ENCODE results near the gene ZNF605. TPM values are rescaled to one million over a fixed set of nuclear protein-coding genes. Genes with fewer than 3 reads are reported as not detected.

The ZNF605 gene
- total and polyA plus RNA-seq, 9 of the 15 experiments (the other 6 are each of a cell fraction or from before 2014, with no cell fraction given), result 0.45 to 1.1 (median 0.68) TPM

GRCh38 chr12:132956011-132956788 lies at the start of gene ZNF605 (continued):
- TF ChIP-seq MYBL2 (IDR thresholded peaks at IDR 0.05; ENCODE audit: low read depth), result no peak
- no peak for TF ChIP-seq MYBL2 (CRISPR knock-in tag; IDR thresholded peaks at IDR 0.05; ENCODE audit: borderline replicate concordance)
- TF ChIP-seq ZNF639 (CRISPR knock-in tag; conservative IDR thresholded peaks at IDR 0.05 in 1 of 2, IDR thresholded peaks at IDR 0.05 in 1 of 2), result peak in 1 of 2 experiments; percentile 40; a peak in 1 of 4 replicates
- no peak for TF ChIP-seq BHLHE40 (IDR thresholded peaks at IDR 0.05; ENCODE audit: low read length)
- peak; percentile 68 to 70; a peak in 3 of 4 replicates for TF ChIP-seq SIX5 (IDR thresholded peaks at IDR 0.05; ENCODE audit: borderline replicate concordance in 1 of 2, insufficient read depth in 1 of 2, low read depth in 1 of 2, low read length in 2 of 2)
- TF ChIP-seq, protein P1, sequence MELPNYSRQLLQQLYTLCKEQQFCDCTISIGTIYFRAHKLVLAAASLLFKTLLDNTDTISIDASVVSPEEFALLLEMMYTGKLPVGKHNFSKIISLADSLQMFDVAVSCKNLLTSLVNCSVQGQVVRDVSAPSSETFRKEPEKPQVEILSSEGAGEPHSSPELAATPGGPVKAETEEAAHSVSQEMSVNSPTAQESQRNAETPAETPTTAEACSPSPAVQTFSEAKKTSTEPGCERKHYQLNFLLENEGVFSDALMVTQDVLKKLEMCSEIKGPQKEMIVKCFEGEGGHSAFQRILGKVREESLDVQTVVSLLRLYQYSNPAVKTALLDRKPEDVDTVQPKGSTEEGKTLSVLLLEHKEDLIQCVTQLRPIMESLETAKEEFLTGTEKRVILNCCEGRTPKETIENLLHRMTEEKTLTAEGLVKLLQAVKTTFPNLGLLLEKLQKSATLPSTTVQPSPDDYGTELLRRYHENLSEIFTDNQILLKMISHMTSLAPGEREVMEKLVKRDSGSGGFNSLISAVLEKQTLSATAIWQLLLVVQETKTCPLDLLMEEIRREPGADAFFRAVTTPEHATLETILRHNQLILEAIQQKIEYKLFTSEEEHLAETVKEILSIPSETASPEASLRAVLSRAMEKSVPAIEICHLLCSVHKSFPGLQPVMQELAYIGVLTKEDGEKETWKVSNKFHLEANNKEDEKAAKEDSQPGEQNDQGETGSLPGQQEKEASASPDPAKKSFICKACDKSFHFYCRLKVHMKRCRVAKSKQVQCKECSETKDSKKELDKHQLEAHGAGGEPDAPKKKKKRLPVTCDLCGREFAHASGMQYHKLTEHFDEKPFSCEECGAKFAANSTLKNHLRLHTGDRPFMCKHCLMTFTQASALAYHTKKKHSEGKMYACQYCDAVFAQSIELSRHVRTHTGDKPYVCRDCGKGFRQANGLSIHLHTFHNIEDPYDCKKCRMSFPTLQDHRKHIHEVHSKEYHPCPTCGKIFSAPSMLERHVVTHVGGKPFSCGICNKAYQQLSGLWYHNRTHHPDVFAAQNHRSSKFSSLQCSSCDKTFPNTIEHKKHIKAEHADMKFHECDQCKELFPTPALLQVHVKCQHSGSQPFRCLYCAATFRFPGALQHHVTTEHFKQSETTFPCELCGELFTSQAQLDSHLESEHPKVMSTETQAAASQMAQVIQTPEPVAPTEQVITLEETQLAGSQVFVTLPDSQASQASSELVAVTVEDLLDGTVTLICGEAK (IDR thresholded peaks at IDR 0.05), result peak; percentile 65
- TF ChIP-seq, protein P1 (CRISPR knock-in tag; IDR thresholded peaks at IDR 0.05), result no peak
- peak; percentile 42; the same call in 1 of the 2 replicates for TF ChIP-seq RBFOX2 (IDR thresholded peaks at IDR 0.05; ENCODE audit: low read depth, low read length)
- no peak for TF ChIP-seq FIP1L1 (IDR thresholded peaks at IDR 0.05; ENCODE audit: low read depth, low read length, poor library complexity, severe bottlenecking)
- no peak for TF ChIP-seq ZSCAN32 (CRISPR knock-in tag; IDR thresholded peaks at IDR 0.05)
- TF ChIP-seq SUPT5H (IDR thresholded peaks at IDR 0.05), result no peak
- no peak for TF ChIP-seq SRF (CRISPR knock-in tag; IDR thresholded peaks at IDR 0.05)
- TF ChIP-seq E2F6 (IDR thresholded peaks at IDR 0.05; ENCODE audit: borderline replicate concordance in 1 of 2, extremely low read depth in 1 of 2, insufficient read depth in 1 of 2, insufficient read length in 1 of 2, low read depth in 1 of 2, low read length in 1 of 2, poor library complexity in 1 of 2, severe bottlenecking in 1 of 2), result peak in 1 of 2 experiments; percentile 31
- TF ChIP-seq CXXC5 (CRISPR knock-in tag; IDR thresholded peaks at IDR 0.05), result peak; percentile 55
